ENCODE results near the gene CEMIP. TPM values are rescaled to one million over a fixed set of nuclear protein-coding genes. Genes with fewer than 3 reads are reported as not detected.

CEMIP gene
- total RNA-seq, 1 experiment from 2014 or later, result 3.5 TPM

GRCh38 chr15:80774486-80774885 is 4.7 kb upstream of the CEMIP start:
- intact Hi-C loops (cut with micrococcal nuclease), result loop anchor here (10.0 kb wide), 1 partner anchor 530 kb away; no protein-coding TSS in a partner anchor
- no peak overlapping the region for H3K27ac ChIP-seq (ENCODE audit: low read depth, low read length)
- H2AFZ ChIP-seq (ENCODE audit: low read depth, low read length, poor library complexity, severe bottlenecking), result no peak overlapping the region
- H3K9ac ChIP-seq (ENCODE audit: low read length), result no peak overlapping the region
- ATAC-seq (no peak), DNase-seq (ENCODE audit: low read depth, low spot score) (no peak)
- H3K9me3 ChIP-seq (ENCODE audit: control insufficient read depth in 1 of 2, insufficient read depth in 1 of 2, low read depth in 1 of 2, low read length in 2 of 2), result no peaks in the 10 kb centered on the region
- no peak overlapping the region for H3K4me3 ChIP-seq (replicated peaks in 1 of 2; ENCODE audit: low read depth in 1 of 2, low read length in 2 of 2)
- no peak for TF ChIP-seq SP1 (IDR thresholded peaks at IDR 0.05; ENCODE audit: low read depth)
- no peak for TF ChIP-seq SIN3A (IDR thresholded peaks at IDR 0.05; ENCODE audit: low read depth)
- no peak for TF ChIP-seq MAX (IDR thresholded peaks at IDR 0.05)
- TF ChIP-seq SRF (IDR thresholded peaks at IDR 0.05; ENCODE audit: low read depth), result no peak
- TF ChIP-seq EGR1 (IDR thresholded peaks at IDR 0.05; ENCODE audit: low read depth), result no peak
- TF ChIP-seq CTCF (IDR thresholded peaks at IDR 0.05 in 2 of 3, conservative IDR thresholded peaks at IDR 0.05 in 1 of 3; ENCODE audit: borderline replicate concordance in 1 of 3, insufficient read depth in 1 of 3, low read depth in 2 of 3, low read length in 2 of 3), result no peak
- TF ChIP-seq REST (IDR thresholded peaks at IDR 0.05; ENCODE audit: low read depth), result no peak
- TF ChIP-seq CBX3 (IDR thresholded peaks at IDR 0.05; ENCODE audit: low read depth), result no peak
- no peak for TF ChIP-seq POLR2AphosphoS5 (IDR thresholded peaks at IDR 0.05; ENCODE audit: low read depth, low read length)
- no peak for TF ChIP-seq JUND (IDR thresholded peaks at IDR 0.05)
- H3K9me2 ChIP-seq (ENCODE audit: insufficient read depth), result no peaks in the 10 kb centered on the region
- no TSS peak for BruUV-seq (replicated peaks)
- H4K20me1 ChIP-seq (ENCODE audit: insufficient read depth), result no peaks in the 10 kb centered on the region
- no peaks in the 10 kb centered on the region for H3K79me2 ChIP-seq (ENCODE audit: insufficient read depth, low read length)
- CTCF ChIA-PET, result interaction anchor here (3.4 to 6.0 kb wide), 3 partner anchors 194 to 319 kb away, joined by 36 to 136 read pairs (median 59); no protein-coding TSS in a partner anchor
- peaks cover under 1 to 23% of the 10 kb centered on the region in 2 experiments; a peak in 2 of 4 replicates for H3K4me1 ChIP-seq (ENCODE audit: control insufficient read depth in 1 of 2, insufficient read depth in 2 of 2, low read length in 2 of 2)
- H3K27me3 ChIP-seq (ENCODE audit: insufficient read depth, low read length), result no peaks in the 10 kb centered on the region
- H3K4me2 ChIP-seq (ENCODE audit: low read length), result no peak overlapping the region
- POLR2A ChIA-PET, result no interaction called here
- no peaks in the 10 kb centered on the region for H3K36me3 ChIP-seq (ENCODE audit: control insufficient read depth in 1 of 2, insufficient read depth in 2 of 2, low read length in 2 of 2)
- RAD21 ChIA-PET (ENCODE audit: low non-redundant PET in 1 of 2, low total read pairs in 2 of 2, uncharacterized antibody in 2 of 2, unreplicated experiment in 2 of 2), result no interaction called here

Measured in HCT116 (cell line).